ENCODE results near the gene EIF4E2. TPM values are rescaled to one million over a fixed set of nuclear protein-coding genes. Genes with fewer than 3 reads are reported as not detected.

EIF4E2 gene
- polyA plus RNA-seq, 1 experiment = 40.5 TPM

- H3K27me3 ChIP-seq (ENCODE audit: control insufficient read depth, insufficient read depth, low read length) = no peaks in the 10 kb centered on the region
- no peak for DNase-seq (ENCODE audit: low read depth, low spot score)
- CTCF ChIA-PET = interaction anchor here (0.6 kb wide), 1 partner anchor 137 kb away, joined by 3 read pairs; no protein-coding TSS in a partner anchor
- TF ChIP-seq CTCF (IDR thresholded peaks at IDR 0.05; ENCODE audit: low read depth, low read length) = no peak
- no peaks in the 10 kb centered on the region; the same call in 1 of the 2 replicates for H3K9me3 ChIP-seq (ENCODE audit: control insufficient read depth, insufficient read depth, low read length)
- no peak overlapping the region for H3K27ac ChIP-seq (ENCODE audit: low read depth, low read length)
- POLR2A ChIA-PET = no interaction called here
- H3K4me3 ChIP-seq (ENCODE audit: low read depth, low read length) = no peak overlapping the region
Observed at GRCh38 chr2:232610081-232610480, 59.6 kb downstream of the EIF4E2 start.

- Histone ChIP-seq H3K27me3 (ENCODE audit: control insufficient read depth, insufficient read depth, low read length) (no peaks in the 10 kb centered on the region), H3K9me3 (ENCODE audit: control insufficient read depth, insufficient read depth, low read length) (no peaks in the 10 kb centered on the region; the same call in 1 of the 2 replicates), H3K27ac (ENCODE audit: low read depth, low read length) (no peak overlapping the region), H3K4me3 (ENCODE audit: low read depth, low read length) (no peak overlapping the region)
- ChIA-PET CTCF (interaction anchor here (0.6 to 1.0 kb wide), 8 partner anchors 9 to 86 kb away, joined by 3 to 4 read pairs (median 3); partner anchors contain the start of genes EFHD1 and GIGYF2), POLR2A (interaction anchor here (0.6 to 1.0 kb wide), 2 partner anchors 13 to 23 kb away, joined by 4 to 5 read pairs; partner anchors contain the start of gene EFHD1)
- no peak for DNase-seq (ENCODE audit: low read depth, low spot score)
- TF ChIP-seq CTCF (IDR thresholded peaks at IDR 0.05; ENCODE audit: low read depth, low read length) = no peak
Observed at GRCh38 chr2:232611061-232611460, 60.6 kb downstream of the EIF4E2 start.

DNA sequence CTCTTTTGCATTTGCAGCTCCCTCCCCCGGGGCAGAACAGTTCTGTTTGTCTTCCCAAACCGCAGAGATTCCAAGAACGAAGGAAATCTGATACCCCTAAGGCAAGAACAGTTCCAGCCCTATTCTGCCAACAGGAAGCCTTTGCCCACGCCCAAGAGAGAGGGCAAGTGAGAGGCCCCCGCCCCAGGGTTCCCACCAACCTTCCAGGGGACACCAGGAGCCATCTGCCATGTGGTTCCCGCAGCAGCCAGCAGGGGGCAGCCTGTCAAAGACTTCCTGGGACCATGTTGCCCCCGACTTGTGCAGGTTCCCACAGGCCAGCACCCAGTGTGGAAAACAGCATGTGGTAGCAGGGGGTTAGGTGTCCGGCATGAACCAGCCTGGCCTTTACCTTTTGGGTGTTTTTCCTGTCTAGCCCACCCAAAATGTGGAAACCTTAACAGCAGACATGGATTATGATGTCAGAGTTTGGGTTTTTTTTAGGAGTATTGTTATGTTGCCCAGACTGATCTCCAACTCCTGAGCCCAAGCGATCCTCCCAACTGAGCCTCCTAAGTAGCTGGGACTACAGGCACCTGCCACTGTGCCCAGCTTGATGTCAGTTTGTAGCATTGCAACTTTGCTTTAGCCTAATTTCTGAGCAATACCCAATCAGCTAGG lies 61.2 kb downstream of the EIF4E2 start:
- no peak overlapping the region for H3K27ac ChIP-seq (ENCODE audit: low read depth, low read length)
- peak; percentile 75 for TF ChIP-seq CTCF (IDR thresholded peaks at IDR 0.05; ENCODE audit: low read depth, low read length)
- ChIA-PET POLR2A (interaction anchor here (0.6 to 1.0 kb wide), 2 partner anchors 22 to 922 kb away, joined by 3 to 4 read pairs; partner anchors contain the start of gene EFHD1), CTCF (interaction anchor here (0.6 to 1.0 kb wide), 8 partner anchors 8 to 85 kb away, joined by 3 to 4 read pairs (median 3); partner anchors contain the start of genes EFHD1 and GIGYF2)
- no peaks in the 10 kb centered on the region; the same call in 1 of the 2 replicates for H3K9me3 ChIP-seq (ENCODE audit: control insufficient read depth, insufficient read depth, low read length)
- H3K4me3 ChIP-seq (ENCODE audit: low read depth, low read length) = no peak overlapping the region
- peak; percentile 30 for DNase-seq (ENCODE audit: low read depth, low spot score)
- no peaks in the 10 kb centered on the region for H3K27me3 ChIP-seq (ENCODE audit: control insufficient read depth, insufficient read depth, low read length)

- Histone ChIP-seq H3K27me3 (ENCODE audit: control insufficient read depth, insufficient read depth, low read length) (no peaks in the 10 kb centered on the region), H3K4me3 (ENCODE audit: low read depth, low read length) (no peak overlapping the region), H3K27ac (ENCODE audit: low read depth, low read length) (no peak overlapping the region), H3K9me3 (ENCODE audit: control insufficient read depth, insufficient read depth, low read length) (no peaks in the 10 kb centered on the region)
- CTCF ChIA-PET = no interaction called here
- POLR2A ChIA-PET = interaction anchor here (0.6 kb wide), 1 partner anchor 11 kb away, joined by 3 read pairs; no protein-coding TSS in a partner anchor
- no peak for DNase-seq (ENCODE audit: low read depth, low spot score)
- no peak for TF ChIP-seq CTCF (IDR thresholded peaks at IDR 0.05; ENCODE audit: low read depth, low read length)
Observed at GRCh38 chr2:232613538-232614134, 63.1 kb downstream of the EIF4E2 start.

- H3K4me3 ChIP-seq (ENCODE audit: low read depth, low read length) = no peak overlapping the region
- ChIA-PET CTCF (no interaction called here), POLR2A (no interaction called here)
- H3K27ac ChIP-seq (ENCODE audit: low read depth, low read length) = no peak overlapping the region
- H3K9me3 ChIP-seq (ENCODE audit: control insufficient read depth, insufficient read depth, low read length) = no peaks in the 10 kb centered on the region
- DNase-seq (ENCODE audit: low read depth, low spot score) = no peak
- TF ChIP-seq CTCF (IDR thresholded peaks at IDR 0.05; ENCODE audit: low read depth, low read length) = no peak
- no peaks in the 10 kb centered on the region for H3K27me3 ChIP-seq (ENCODE audit: control insufficient read depth, insufficient read depth, low read length)
Observed at GRCh38 chr2:232615339-232615738, 64.8 kb downstream of the EIF4E2 start.
